Ureter (tissue), 1 donor: ENCODE data around the gene MLLT10. TPM values are rescaled to one million over a fixed set of nuclear protein-coding genes. Genes with fewer than 3 reads are reported as not detected.
"Not testable (repeated sequence)": the region's sequence is repeated elsewhere in the genome, so short reads cannot be mapped to it uniquely, and the experiment has no call there.

Experiments used
- DNase-seq: peaks from one replicate; pipeline ENCODE4 v3.0.0-alpha.2; 2020; ENCODE audit warnings: low spot score
- total RNA-seq: library from RNA; stranded (reverse); gene quantifications from one replicate; pipeline ENCODE4 v1.2.4, GENCODE V29; 2023
- donor health status: DM: yes; HTN: yes; CAD: no.

The MLLT10 gene
- total RNA-seq, 1 donor from 2014 or later: 83.7 TPM

- DNase-seq: no peak
These were observed 160.6 kb downstream of the MLLT10 start for GRCh38 chr10:21694631-21695030.

- DNase-seq: no peak
These were observed 162.3 kb downstream of the MLLT10 start for GRCh38 chr10:21696302-21696701.

- DNase-seq: no peak
These were observed 165.5 kb downstream of the MLLT10 start for GRCh38 chr10:21699575-21699974.

DNA sequence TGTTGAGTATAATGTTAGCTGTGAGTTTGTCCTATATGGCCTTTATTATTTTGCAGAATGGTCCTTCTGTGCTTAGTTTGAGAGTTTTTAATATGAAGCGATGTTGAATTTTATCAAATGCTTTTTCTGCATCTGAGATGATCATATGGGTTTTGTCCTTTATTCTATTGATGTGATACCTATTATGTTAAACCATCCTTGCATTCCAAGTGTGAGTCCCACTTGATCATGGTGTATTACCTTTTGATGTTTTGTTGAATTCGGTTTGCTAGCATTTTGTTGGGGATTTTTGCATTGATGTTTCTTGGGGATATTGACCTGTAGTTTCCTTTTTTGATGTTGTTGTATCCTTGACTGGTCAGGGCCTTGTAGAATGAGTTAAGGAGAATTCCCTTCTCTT lies 166.4 kb downstream of the MLLT10 start:
- DNase-seq: no peak

DNA sequence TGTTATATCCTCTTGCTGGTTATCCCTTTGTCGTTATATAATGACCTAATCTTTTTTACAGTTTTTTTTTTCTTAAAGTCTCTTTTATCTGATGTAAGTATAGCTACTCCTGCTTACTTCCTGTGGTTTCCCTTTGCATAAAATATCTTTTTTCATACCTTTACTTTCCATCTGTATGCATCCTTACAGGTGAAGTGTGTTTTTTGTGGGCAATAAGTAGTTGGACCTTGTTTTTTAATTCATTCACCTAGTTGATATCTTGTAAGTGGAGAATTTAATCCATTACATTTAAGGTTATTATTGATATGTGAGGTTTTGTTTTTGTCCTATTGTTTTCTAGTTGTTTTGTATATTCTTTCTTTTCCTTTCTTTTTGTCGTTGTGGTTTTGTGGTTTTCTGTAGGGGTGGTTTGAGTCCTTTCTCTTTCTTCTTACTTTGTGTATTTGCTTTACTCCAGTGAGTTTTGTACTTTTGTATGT lies 168.6 kb downstream of the MLLT10 start:
- no peak for DNase-seq

DNA sequence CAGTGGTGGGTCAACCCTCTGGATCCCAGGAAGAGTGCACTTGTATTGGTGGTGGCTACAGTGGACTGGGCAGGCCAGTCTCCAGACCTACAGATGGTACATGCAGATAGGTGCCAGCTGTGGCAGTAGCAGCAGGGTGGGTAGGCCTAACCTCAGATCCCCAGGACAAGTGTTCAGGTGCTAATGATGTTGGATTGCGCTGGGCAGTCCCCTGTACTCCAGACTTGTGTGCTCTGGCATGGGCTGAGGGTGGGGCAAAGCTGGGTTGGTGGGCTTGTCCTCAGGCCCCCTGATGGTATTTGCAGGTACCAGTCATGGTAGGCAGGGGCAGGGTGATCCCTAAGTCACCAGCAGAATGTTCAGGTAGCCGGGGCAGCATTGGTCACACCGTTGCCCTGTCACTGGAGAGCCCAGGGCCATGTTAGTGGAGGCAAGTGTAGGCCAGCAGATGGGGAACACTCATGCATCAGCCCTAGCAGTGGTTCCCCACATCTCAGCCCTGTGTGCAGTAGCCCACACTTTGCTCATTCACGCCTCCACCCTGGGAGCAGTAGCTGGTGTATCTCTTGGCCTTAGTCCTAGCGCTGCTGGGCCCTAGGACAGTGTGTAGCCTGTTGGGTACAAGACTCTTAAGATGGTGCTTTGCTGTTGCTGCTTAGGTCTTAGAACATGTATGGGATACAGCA lies 171.3 kb downstream of the MLLT10 start:
- no peak for DNase-seq

- DNase-seq: no peak
These were observed 171.8 kb downstream of the MLLT10 start for GRCh38 chr10:21705828-21706176.

- DNase-seq: no peak
These were observed 173.5 kb downstream of the MLLT10 start for GRCh38 chr10:21707498-21707897.

GRCh38 chr10:21712975-21713374 lies 178.9 kb downstream of the MLLT10 start:
- DNase-seq: no peak

- DNase-seq: no peak
These were observed 181.6 kb downstream of the MLLT10 start for GRCh38 chr10:21715531-21716195.

- DNase-seq: not testable (repeated sequence)
These were observed 183.5 kb downstream of the MLLT10 start for GRCh38 chr10:21717437-21718054.

DNA sequence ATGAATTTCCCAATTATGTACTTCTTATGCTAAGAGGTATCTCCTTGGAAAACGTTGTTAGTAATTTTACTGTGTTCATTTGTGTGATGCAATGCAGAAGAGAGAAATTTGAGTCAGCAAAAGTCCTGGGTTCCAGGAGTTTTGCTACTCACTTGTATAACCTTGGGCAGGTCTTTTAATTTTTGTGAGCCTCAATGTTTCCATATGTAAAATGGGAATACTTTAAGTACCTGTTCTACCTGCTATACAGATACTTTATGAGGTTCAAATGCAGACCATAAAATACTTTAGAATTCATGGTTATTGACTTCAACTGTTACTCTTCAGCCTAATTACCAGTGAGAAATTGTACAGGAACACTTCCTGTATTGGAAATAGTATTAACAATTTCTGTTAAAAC lies 185.5 kb downstream of the MLLT10 start:
- DNase-seq: no peak

GRCh38 chr10:21720090-21720489 lies 186.1 kb downstream of the MLLT10 start:
- no peak for DNase-seq

- no peak for DNase-seq
These were observed 187.1 kb downstream of the MLLT10 start for GRCh38 chr10:21721000-21721665.

DNA sequence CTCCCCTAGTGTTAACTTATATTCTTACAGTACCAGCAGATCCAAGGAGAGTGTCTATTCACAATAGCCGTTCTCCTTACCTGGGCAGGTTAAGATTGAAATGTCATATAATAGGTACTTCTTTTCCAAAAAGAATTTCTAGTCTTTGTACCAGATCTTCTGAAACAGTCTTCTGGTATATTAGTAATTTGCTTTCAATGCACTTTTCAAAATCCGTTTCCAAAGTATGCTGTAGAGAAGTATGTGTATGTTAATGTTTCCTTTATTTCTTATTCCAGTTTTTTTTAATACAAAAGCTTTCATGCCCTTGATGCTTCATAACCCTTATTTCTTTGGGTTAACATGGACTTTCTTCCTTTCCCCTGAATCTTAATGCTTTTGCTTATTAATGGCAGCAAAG lies 188.2 kb downstream of the MLLT10 start:
- no peak for DNase-seq

DNA sequence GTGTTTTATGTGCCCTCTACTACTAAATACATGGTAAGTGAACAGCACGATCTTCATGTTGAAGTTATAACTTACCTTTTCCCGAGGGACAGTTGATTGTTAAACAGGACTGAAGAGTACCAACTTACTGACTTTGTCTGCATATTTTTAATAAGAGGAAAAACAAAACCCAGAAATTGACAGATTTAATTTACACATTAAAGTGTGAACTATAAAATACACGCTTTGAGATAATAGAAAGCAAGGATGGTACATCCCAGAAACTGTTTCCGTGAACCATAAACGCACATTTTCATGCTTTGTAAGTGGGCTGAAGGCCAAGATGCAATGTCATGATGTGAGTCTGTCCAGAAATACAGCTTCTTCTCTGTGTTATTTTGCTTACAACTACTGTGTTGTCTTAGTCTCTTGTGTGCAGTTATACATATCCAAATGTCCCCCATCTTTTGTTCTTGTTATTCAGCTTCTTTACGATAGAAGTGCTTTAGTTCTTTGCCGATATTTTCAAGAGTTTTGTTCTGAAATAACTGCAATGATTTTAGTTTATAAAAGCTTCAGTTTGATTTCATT lies 190.1 kb downstream of the MLLT10 start:
- DNase-seq: no peak

DNA sequence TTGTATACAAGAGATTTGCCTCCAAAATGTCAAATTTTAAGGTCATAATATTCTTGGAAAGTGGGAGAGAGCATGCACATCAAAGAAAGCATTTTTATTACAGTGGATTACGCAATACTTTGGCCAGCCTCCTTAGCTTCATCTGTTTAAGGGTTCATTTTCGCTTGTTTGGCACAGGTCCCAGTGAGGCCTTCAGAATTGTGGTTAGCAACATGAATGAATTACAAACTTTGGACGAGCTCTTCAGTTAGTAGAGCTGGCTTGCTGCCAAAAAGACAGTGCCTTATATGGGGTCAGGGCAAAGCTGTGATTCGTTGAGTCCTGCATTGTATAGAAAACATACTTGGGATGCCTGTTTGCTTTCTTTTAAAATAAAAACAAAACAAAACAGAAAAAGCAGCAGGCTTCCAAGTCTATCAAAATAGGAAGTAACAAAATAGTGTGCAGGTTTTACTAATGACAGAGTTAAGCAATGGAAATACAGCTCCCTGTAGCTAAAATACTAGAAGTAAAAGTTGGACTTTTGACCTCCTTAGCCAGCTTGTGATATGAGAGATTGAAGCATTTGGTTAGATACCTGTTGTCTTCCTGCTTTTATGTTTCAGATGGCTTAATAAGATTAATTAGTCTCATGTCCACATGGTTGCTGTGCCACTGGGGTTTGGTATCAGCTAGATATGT lies 190.8 kb downstream of the MLLT10 start:
- DNase-seq: peak; percentile 95

DNA sequence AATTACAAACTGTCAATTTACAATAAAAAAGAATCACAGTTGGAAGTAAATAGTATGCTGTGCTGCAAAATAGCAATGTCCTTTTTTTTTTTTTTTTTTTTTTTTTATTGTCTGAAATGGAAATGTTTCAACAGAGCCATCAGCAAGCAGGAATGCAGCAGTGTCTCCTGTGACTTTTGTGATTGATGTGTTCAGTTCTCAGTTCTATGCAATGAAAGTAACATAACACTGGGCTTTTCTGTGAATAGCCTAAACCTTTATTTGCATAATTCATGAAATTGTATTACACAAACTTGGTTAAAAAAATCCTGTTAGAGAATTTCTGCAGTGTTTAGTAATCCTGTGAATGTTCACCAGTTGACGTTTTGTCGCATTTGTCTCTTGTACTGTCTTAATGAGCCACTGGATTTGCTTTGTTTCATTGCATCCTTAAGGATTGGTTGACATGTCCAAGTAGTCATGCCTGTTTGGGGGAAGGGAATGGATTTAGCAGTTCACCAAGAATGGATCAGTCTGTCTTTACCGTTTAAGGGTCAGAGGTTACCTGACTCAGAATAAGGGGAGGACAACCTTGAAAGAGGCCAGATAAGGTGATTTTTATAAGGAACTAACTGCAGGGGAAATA lies 192.7 kb downstream of the MLLT10 start:
- DNase-seq: no peak

- no peak for DNase-seq
These were observed 193.6 kb downstream of the MLLT10 start for GRCh38 chr10:21727452-21728168.

DNA sequence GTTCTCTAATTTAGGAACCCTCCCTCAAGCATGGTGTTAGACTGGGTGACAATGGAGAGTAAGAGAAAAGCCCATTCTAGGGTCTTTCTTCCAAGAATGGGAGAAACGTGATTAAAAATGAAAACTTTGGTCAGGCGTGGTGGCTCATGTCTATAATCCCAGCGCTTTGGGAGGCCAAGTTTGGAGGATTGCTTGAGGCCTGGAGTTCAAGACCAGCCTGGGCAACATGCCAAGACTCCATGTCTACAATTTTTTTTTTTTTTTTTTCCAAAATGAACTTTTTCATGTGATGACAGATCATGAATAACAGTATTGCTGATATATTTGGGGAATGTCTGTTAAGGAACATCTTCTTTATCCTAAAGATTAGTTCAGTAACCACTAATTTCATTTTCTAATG lies 194.6 kb downstream of the MLLT10 start:
- DNase-seq: no peak
